ENCODE results near the gene APOA5.

DNA sequence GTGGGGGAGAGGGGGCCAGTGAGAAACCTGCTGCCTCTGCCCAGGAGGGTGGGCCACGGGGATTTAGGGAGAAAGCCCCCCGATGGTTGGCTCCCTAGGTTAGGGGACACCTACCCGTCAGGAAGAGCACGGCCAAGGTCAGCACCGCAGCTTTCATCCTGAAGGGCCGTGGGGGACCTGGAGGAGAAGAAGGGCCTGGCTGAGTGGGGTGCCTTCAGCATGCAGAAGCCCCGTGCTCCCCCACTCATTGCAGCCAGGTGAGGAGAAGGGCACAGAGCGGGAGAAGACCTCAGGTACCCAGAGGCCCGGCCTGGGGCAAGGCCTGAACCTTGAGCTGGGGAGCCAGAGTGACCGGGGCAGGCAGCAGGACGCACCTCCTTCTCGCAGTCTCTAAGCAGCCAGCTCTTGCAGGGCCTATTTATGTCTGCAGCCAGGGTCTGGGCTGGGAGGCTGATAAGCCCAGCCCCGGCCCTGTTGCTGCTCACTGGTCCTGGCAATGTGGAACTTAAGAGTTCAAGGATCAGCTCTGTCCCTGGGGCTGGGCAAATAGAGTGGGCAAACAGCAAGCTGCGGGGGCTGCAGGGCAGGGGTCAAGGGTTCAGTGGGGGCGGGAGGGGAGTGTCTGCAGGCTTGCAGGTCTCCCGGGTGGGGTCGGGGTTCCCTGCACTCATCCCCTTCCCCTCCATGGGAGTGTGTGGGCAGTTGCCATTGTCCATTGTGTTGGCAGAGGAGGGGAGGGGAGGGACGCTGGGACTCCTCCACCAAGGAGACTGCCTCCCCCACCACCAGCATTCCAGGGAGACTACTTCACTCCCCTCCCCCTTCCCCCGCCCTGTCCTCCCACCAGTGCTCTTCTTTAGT lies 45.8 kb upstream of the APOA5 start, which contains the start of gene APOA1:
- TF ChIP-seq, protein P1, sequence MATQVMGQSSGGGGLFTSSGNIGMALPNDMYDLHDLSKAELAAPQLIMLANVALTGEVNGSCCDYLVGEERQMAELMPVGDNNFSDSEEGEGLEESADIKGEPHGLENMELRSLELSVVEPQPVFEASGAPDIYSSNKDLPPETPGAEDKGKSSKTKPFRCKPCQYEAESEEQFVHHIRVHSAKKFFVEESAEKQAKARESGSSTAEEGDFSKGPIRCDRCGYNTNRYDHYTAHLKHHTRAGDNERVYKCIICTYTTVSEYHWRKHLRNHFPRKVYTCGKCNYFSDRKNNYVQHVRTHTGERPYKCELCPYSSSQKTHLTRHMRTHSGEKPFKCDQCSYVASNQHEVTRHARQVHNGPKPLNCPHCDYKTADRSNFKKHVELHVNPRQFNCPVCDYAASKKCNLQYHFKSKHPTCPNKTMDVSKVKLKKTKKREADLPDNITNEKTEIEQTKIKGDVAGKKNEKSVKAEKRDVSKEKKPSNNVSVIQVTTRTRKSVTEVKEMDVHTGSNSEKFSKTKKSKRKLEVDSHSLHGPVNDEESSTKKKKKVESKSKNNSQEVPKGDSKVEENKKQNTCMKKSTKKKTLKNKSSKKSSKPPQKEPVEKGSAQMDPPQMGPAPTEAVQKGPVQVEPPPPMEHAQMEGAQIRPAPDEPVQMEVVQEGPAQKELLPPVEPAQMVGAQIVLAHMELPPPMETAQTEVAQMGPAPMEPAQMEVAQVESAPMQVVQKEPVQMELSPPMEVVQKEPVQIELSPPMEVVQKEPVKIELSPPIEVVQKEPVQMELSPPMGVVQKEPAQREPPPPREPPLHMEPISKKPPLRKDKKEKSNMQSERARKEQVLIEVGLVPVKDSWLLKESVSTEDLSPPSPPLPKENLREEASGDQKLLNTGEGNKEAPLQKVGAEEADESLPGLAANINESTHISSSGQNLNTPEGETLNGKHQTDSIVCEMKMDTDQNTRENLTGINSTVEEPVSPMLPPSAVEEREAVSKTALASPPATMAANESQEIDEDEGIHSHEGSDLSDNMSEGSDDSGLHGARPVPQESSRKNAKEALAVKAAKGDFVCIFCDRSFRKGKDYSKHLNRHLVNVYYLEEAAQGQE (IDR thresholded peaks at IDR 0.05; ENCODE audit: unreplicated experiment): no peak
- TF ChIP-seq EZH2phosphoT487 (IDR thresholded peaks at IDR 0.05; ENCODE audit: unreplicated experiment): no peak
- no peak for TF ChIP-seq POLR2AphosphoS5 (IDR thresholded peaks at IDR 0.05; ENCODE audit: low read depth)
